Measurements from ENCODE around the gene GTF2H1.

GTF2H1 gene

GRCh38 chr11:18416459-18416858 is 94.1 kb downstream of the GTF2H1 start:
- TF ChIP-seq CTCF (IDR thresholded peaks at IDR 0.05; ENCODE audit: control insufficient read depth, insufficient read depth, low read depth, low read length, missing control alignments), result no peak
- no peak for DNase-seq (ENCODE audit: low read depth)
- H3K4me3 ChIP-seq (ENCODE audit: control insufficient read depth, low read depth, low read length), result no peak overlapping the region
